Stomach (tissue), 4 donors: Measurements from ENCODE around the gene LTBP3.

Experiments
- CTCF ChIP-seq, 7 experiments: fragments of 450-650 bp in 4 of 7; fragments of 200-600 bp in 3 of 7; sonication (generic) in 3 of 7; IDR thresholded peaks; one replicate each; pipeline ENCODE4 v1.5.1; 2016 to 2019; ENCODE audit warnings: antibody characterized with exemption in 7 of 7, control low read depth in 2 of 7, mild to moderate bottlenecking in 1 of 7
- EP300 ChIP-seq: sonication (generic); formaldehyde crosslinking; IDR thresholded peaks from one replicate; pipeline ENCODE4 v1.6.1; 2017; ENCODE audit warnings: antibody characterized with exemption
- POLR2A ChIP-seq, 4 donors: fragments of 450-650 bp; IDR thresholded peaks; one replicate each; pipeline ENCODE4 v1.6.1; 2016; ENCODE audit warnings: antibody characterized with exemption in 4 of 4, control low read depth in 2 of 4, mild to moderate bottlenecking in 1 of 4, moderate library complexity in 1 of 4

DNA sequence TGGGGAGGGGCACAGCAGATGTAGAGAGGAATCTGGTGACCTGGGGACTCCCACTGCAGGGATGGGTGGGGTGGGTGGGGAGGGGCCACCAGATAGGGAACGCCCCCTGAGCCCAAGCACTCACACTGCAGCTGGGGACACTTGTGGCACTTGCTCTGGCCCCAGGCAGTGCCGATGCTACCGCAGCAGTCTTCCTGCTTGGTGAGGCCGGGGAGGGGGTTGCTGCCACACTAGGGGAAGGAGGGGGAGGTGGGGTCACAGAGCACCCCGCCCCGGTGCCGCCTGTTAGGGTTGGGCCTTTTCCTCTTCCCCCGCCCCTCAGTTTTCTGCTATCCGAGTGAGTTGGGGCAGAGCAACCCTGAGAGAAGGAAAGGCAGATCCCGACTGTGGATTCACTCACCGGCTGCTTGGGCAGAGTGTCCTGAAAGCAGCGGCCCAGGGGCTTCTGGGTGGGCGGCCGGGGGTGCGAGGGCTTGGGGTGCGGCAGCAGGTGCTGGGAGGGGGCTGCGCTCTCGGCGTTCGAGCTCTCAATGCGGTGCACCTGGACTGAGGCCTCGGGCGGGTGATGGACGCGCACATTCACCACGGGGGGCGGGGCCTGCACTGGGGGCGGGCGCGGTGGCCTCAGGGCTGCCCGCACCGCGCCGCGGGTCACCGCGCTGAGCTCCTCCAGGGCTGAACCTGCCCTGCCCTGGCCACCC, 4.7 kb downstream of the LTBP3 start:
- no peak for TF ChIP-seq POLR2A (IDR thresholded peaks at IDR 0.05)
- no peak for TF ChIP-seq CTCF (IDR thresholded peaks at IDR 0.05)
- TF ChIP-seq EP300 = no peak
